Keratinocyte (primary cell): Measurements from ENCODE around the gene LAMA2. TPM values are rescaled to one million over a fixed set of nuclear protein-coding genes. Genes with fewer than 3 reads are reported as not detected.

Experiments used
- DNase-seq: peaks from one replicate; pipeline ENCODE4 v3.0.0-alpha.2; 2011; ENCODE audit warnings: low read depth, missing footprints, low spot score
- FAIRE-seq: peaks from 2 replicates; lab custom pipeline; 2011; peaks lifted over from hg19 to GRCh38; lab: Jason Lieb, UNC
- H2AFZ ChIP-seq: 2 replicates; pipeline ENCODE4 v1.6.0; 2012; ENCODE audit warnings: low read length, control low read depth, inconsistent platforms; ENCODE audit not compliant: control insufficient read depth
- H3K27ac ChIP-seq: 2 replicates; pipeline ENCODE4 v1.5.1; 2011; ENCODE audit warnings: low read length; ENCODE audit not compliant: control insufficient read depth, insufficient read depth
- H3K27me3 ChIP-seq: 3 replicates; pipeline ENCODE4 v1.6.0; 2011; ENCODE audit warnings: low read length; ENCODE audit not compliant: control insufficient read depth, insufficient read depth; ENCODE audit errors: extremely low read depth
- H3K36me3 ChIP-seq, 2 experiments: 2 replicates in 1 of 2; 3 replicates in 1 of 2; pipeline ENCODE4 v1.5.1; 2011; ENCODE audit warnings: low read length in 2 of 2, mild to moderate bottlenecking in 1 of 2; ENCODE audit not compliant: control insufficient read depth in 2 of 2, insufficient read depth in 2 of 2; ENCODE audit errors: extremely low read depth in 1 of 2
- H3K4me1 ChIP-seq: 3 replicates; pipeline ENCODE4 v1.5.1; 2011; ENCODE audit warnings: low read length; ENCODE audit not compliant: control insufficient read depth, insufficient read depth; ENCODE audit errors: extremely low read depth
- H3K4me2 ChIP-seq: 3 replicates; pipeline ENCODE4 v1.6.0; 2011; ENCODE audit warnings: low read depth, low read length; ENCODE audit not compliant: control insufficient read depth, insufficient read depth; ENCODE audit errors: extremely low read depth
- H3K4me3 ChIP-seq, 3 experiments: fragments of 200-600 bp in 1 of 3; sonication (generic) in 1 of 3; 2 replicates in 2 of 3; 3 replicates in 1 of 3; pipeline ENCODE4 v1.5.1; 2011 to 2016; ENCODE audit warnings: low read length in 3 of 3, mild to moderate bottlenecking in 3 of 3, control low read depth in 2 of 3, inconsistent platforms in 1 of 3, low read depth in 1 of 3, mixed read lengths in 1 of 3, mixed run types in 1 of 3, moderate library complexity in 1 of 3; ENCODE audit not compliant: control insufficient read depth in 2 of 3, insufficient read depth in 2 of 3; ENCODE audit errors: extremely low read depth in 1 of 3
- H3K79me2 ChIP-seq: 2 replicates; pipeline ENCODE4 v1.6.0; 2012; ENCODE audit warnings: low read length; ENCODE audit not compliant: control insufficient read depth, insufficient read depth
- H3K9ac ChIP-seq: 3 replicates; pipeline ENCODE4 v1.6.0; 2011; ENCODE audit warnings: low read length; ENCODE audit not compliant: control insufficient read depth, insufficient read depth; ENCODE audit errors: extremely low read depth
- H3K9me1 ChIP-seq: 3 replicates; pipeline ENCODE4 v1.6.0; 2011; ENCODE audit warnings: low read length; ENCODE audit not compliant: control insufficient read depth, insufficient read depth; ENCODE audit errors: extremely low read depth
- H3K9me3 ChIP-seq: 2 replicates; pipeline ENCODE4 v1.5.1; 2012; ENCODE audit warnings: low read depth, low read length; ENCODE audit not compliant: control insufficient read depth
- H4K20me1 ChIP-seq: 3 replicates; pipeline ENCODE4 v1.6.0; 2011; ENCODE audit warnings: low read length; ENCODE audit not compliant: control insufficient read depth, insufficient read depth; ENCODE audit errors: extremely low read depth
- EZH2 ChIP-seq: IDR thresholded peaks from one replicate; pipeline ENCODE4 v1.6.1; 2012; ENCODE audit warnings: inconsistent platforms, mild to moderate bottlenecking, low read length, moderate library complexity
- dilution Hi-C: fragments of 300-500 bp; cut with MboI; formaldehyde crosslinking; loops from one replicate; pipeline ENCODE4 v1.7.0; 2020; ENCODE audit warnings: low sequenced_read_pairs; ENCODE audit not compliant: extremely low pct_ligation_motif_present
- polyA plus RNA-seq, 5 experiments: library from polyadenylated mRNA; depleted of rRNA in 3 of 5; stranded (reverse) in 3 of 5; stranded (forward) in 1 of 5; unstranded in 1 of 5; fragments of >200 nt; gene quantifications; 1 replicate in 1 of 5; 2 replicates in 3 of 5; 3 replicates in 1 of 5; pipeline versions ENCODE4 v1.2.1 to v1.2.3, GENCODE V29; 2011 to 2012; ENCODE audit warnings: missing spikeins in 2 of 5, low read depth in 1 of 5, low replicate concordance in 1 of 5
- TF ChIP-seq, protein P1 (sequence below), 3 experiments: IDR thresholded peaks in 1 of 3; conservative IDR thresholded peaks in 1 of 3; optimal IDR thresholded peaks in 1 of 3; 2 replicates in 2 of 3; 3 replicates in 1 of 3; pipeline versions ENCODE3 to v1.5.1; 2011; ENCODE audit warnings: low read length in 3 of 3, mild to moderate bottlenecking in 3 of 3, moderate library complexity in 2 of 3, control low read depth in 1 of 3, inconsistent platforms in 1 of 3; ENCODE audit not compliant: insufficient read depth in 2 of 3; ENCODE audit errors: extremely low read depth in 1 of 3

The LAMA2 gene
- polyA plus RNA-seq, 1 donor (not counting 4 experiments of a cell fraction or from before 2014, with no cell fraction given) = 1.4 TPM

DNA sequence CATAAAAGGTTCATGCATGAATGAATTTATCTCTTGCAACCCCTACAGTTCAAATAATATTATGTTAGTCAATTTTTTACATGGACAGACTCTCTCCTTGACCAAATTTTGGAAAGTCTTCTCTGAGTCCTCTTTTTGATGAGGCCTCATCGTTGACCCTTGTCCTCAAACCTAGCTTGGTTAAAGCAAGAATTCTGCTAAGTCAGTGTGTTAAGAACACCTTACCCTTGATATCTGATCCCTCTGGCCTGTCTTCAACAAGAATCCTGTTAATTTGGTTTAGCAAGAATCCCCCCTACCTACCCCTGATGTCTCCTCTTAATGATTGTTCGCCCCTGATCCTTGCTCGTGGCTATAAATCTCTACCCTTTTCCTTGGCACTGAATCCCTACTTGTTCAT lies 301.4 kb downstream of the LAMA2 start:
- H3K4me3 ChIP-seq = no peak overlapping the region
- H3K9ac ChIP-seq = no peak overlapping the region
- H3K79me2 ChIP-seq = no peaks in the 10 kb centered on the region
- dilution Hi-C loops = no loop called here
- no peak overlapping the region for H2AFZ ChIP-seq
- H3K36me3 ChIP-seq = no peaks in the 10 kb centered on the region
- no peak for TF ChIP-seq EZH2
- TF ChIP-seq, protein P1, sequence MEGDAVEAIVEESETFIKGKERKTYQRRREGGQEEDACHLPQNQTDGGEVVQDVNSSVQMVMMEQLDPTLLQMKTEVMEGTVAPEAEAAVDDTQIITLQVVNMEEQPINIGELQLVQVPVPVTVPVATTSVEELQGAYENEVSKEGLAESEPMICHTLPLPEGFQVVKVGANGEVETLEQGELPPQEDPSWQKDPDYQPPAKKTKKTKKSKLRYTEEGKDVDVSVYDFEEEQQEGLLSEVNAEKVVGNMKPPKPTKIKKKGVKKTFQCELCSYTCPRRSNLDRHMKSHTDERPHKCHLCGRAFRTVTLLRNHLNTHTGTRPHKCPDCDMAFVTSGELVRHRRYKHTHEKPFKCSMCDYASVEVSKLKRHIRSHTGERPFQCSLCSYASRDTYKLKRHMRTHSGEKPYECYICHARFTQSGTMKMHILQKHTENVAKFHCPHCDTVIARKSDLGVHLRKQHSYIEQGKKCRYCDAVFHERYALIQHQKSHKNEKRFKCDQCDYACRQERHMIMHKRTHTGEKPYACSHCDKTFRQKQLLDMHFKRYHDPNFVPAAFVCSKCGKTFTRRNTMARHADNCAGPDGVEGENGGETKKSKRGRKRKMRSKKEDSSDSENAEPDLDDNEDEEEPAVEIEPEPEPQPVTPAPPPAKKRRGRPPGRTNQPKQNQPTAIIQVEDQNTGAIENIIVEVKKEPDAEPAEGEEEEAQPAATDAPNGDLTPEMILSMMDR (optimal IDR thresholded peaks at IDR 0.05 in 1 of 3, IDR thresholded peaks at IDR 0.05 in 1 of 3, conservative IDR thresholded peaks at IDR 0.05 in 1 of 3; ENCODE audit: extremely low read depth in 1 of 3, insufficient read depth in 2 of 3, low read length in 3 of 3) = no peak
- H4K20me1 ChIP-seq = no peaks in the 10 kb centered on the region
- DNase-seq = no peak
- H3K27ac ChIP-seq = no peak overlapping the region
- no peaks in the 10 kb centered on the region for H3K27me3 ChIP-seq
- no peak for FAIRE-seq
- peaks cover 21% of the 10 kb centered on the region for H3K4me1 ChIP-seq
- H3K9me1 ChIP-seq = no peaks in the 10 kb centered on the region
- H3K4me2 ChIP-seq = no peak overlapping the region
- no peaks in the 10 kb centered on the region for H3K9me3 ChIP-seq

DNA sequence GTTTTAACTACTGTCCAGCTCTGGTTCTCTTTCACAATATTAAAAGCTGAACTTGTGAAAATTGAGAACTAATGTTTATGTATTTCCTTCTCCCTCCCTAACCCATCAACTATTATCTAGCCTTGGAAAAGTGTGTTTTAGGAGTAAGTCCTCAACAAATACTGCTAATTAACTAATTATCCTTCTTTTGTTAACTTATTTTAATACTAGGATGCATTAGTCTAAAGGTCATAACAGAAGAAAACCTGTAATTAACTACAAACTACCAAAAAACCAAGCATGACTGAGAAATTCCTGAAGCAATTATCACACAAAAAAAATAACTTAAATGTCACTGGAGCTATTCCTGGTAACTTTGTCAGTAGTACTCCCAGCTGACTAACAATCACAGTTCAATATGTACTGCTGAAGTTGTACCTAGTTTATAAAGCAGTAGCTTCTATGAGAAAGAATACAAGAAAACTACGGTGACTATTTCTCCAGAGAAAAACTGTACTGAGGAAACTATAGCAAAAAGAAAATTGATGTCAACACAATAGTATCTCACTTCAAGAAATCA lies 301.9 kb downstream of the LAMA2 start:
- H3K9me3 ChIP-seq = no peaks in the 10 kb centered on the region
- H3K4me1 ChIP-seq = peaks cover 21% of the 10 kb centered on the region
- no peak overlapping the region for H3K4me2 ChIP-seq
- H3K27me3 ChIP-seq = no peaks in the 10 kb centered on the region
- H3K9ac ChIP-seq = no peak overlapping the region
- no peak overlapping the region for H3K4me3 ChIP-seq
- dilution Hi-C loops = no loop called here
- no peaks in the 10 kb centered on the region for H3K79me2 ChIP-seq
- no peak overlapping the region for H2AFZ ChIP-seq
- no peak for FAIRE-seq
- no peaks in the 10 kb centered on the region for H3K9me1 ChIP-seq
- DNase-seq = no peak
- H3K36me3 ChIP-seq = no peaks in the 10 kb centered on the region
- TF ChIP-seq, protein P1 (optimal IDR thresholded peaks at IDR 0.05 in 1 of 3, IDR thresholded peaks at IDR 0.05 in 1 of 3, conservative IDR thresholded peaks at IDR 0.05 in 1 of 3; ENCODE audit: extremely low read depth in 1 of 3, insufficient read depth in 2 of 3, low read length in 3 of 3) = no peak
- TF ChIP-seq EZH2 = no peak
- H4K20me1 ChIP-seq = no peaks in the 10 kb centered on the region
- H3K27ac ChIP-seq = no peak overlapping the region
